ENCODE results near the gene ABHD3. TPM values are rescaled to one million over a fixed set of nuclear protein-coding genes. Genes with fewer than 3 reads are reported as not detected.
"Not testable (repeated sequence)": the region's sequence is repeated elsewhere in the genome, so short reads cannot be mapped to it uniquely, and the experiment has no call there.

The ABHD3 gene
- total RNA-seq, 6 experiments from 2014 or later = 20.1 to 22.3 (median 21.4) TPM

- Histone ChIP-seq H3K27me3 (no peaks in the 10 kb centered on the region), H3K27ac (no peak overlapping the region), H3K9me3 (no peaks in the 10 kb centered on the region), H3K4me3 (no peak overlapping the region), H3K4me1 (peaks cover 0 to 20% (median 7%) of the 10 kb centered on the region in 4 donors), H3K36me3 (no peaks in the 10 kb centered on the region)
- intact Hi-C loops (cut with DNase I) = no loop called here
- DNase-seq (no peak), ATAC-seq (no peak)
- TF ChIP-seq CTCF (IDR thresholded peaks at IDR 0.05) = no peak
- no peak for TF ChIP-seq POLR2A (IDR thresholded peaks at IDR 0.05)
- WGBS (ENCODE audit: insufficient coverage, low coverage, low lambda C conversion rate, missing lambda C conversion rate) = 83% methylated on average over 5 of the region's 6 CpGs
Measured at GRCh38 chr18:21700528-21701075, 4.0 kb downstream of the ABHD3 start.

GRCh38 chr18:21693322-21693721 is 11.3 kb downstream of the ABHD3 start:
- ATAC-seq = no peak
- Histone ChIP-seq H3K4me1 (peaks cover 0 to 11% (median 2%) of the 10 kb centered on the region in 4 donors), H3K27ac (no peak overlapping the region), H3K36me3 (peaks cover 0 to 23% (median 3%) of the 10 kb centered on the region in 4 donors), H3K27me3 (no peaks in the 10 kb centered on the region), H3K4me3 (no peak overlapping the region), H3K9me3 (peaks cover 0 to 8% (median 0%) of the 10 kb centered on the region in 4 donors)
- TF ChIP-seq POLR2A (IDR thresholded peaks at IDR 0.05) = no peak
- no peak for TF ChIP-seq CTCF (IDR thresholded peaks at IDR 0.05)
- intact Hi-C loops (cut with DNase I) = no loop called here
- 100% methylated on average over 1 of the region's 2 CpGs for WGBS (ENCODE audit: insufficient coverage, low coverage, low lambda C conversion rate, missing lambda C conversion rate)
- no peak for DNase-seq

GRCh38 chr18:21689736-21690135 is 14.8 kb downstream of the ABHD3 start:
- TF ChIP-seq CTCF (IDR thresholded peaks at IDR 0.05) (no peak), POLR2A (IDR thresholded peaks at IDR 0.05) (no peak)
- Histone ChIP-seq H3K27me3 (no peaks in the 10 kb centered on the region), H3K9me3 (peaks cover 0 to 8% (median 0%) of the 10 kb centered on the region in 4 donors), H3K36me3 (peaks cover 0 to 21% (median 3%) of the 10 kb centered on the region in 4 donors), H3K4me3 (no peak overlapping the region), H3K4me1 (no peaks in the 10 kb centered on the region), H3K27ac (no peak overlapping the region)
- DNase-seq = no peak
- 67% methylated on average over 1 of the region's 1 CpG for WGBS (ENCODE audit: insufficient coverage, low coverage, low lambda C conversion rate, missing lambda C conversion rate)
- ATAC-seq = no peak
- intact Hi-C loops (cut with DNase I) = no loop called here

- Histone ChIP-seq H3K27ac (no peak overlapping the region), H3K36me3 (peaks cover 0 to 1% (median under 1%) of the 10 kb centered on the region in 4 donors), H3K27me3 (no peaks in the 10 kb centered on the region), H3K4me3 (no peak overlapping the region), H3K9me3 (peaks cover 0 to 8% (median 0%) of the 10 kb centered on the region in 4 donors), H3K4me1 (peaks cover 0 to 6% (median 0%) of the 10 kb centered on the region in 4 donors)
- intact Hi-C loops (cut with DNase I) = no loop called here
- WGBS (ENCODE audit: insufficient coverage, low coverage, low lambda C conversion rate, missing lambda C conversion rate) = 55% methylated on average over 7 of the region's 8 CpGs
- TF ChIP-seq POLR2A (IDR thresholded peaks at IDR 0.05) (no peak), CTCF (IDR thresholded peaks at IDR 0.05) (no peak)
- DNase-seq = no peak
- ATAC-seq = peak; percentile 30 to 87 (median 38)
Measured at GRCh38 chr18:21686282-21687105, 18.1 kb downstream of the ABHD3 start.

- H3K27ac ChIP-seq; ATAC-seq; DNase-seq; H3K4me1 ChIP-seq; H3K4me3 ChIP-seq; H3K9me3 ChIP-seq; H3K36me3 ChIP-seq; H3K27me3 ChIP-seq; intact Hi-C loops (cut with DNase I): not testable (repeated sequence)
- WGBS (ENCODE audit: insufficient coverage, low coverage, low lambda C conversion rate, missing lambda C conversion rate) = 93% methylated on average over 9 of the region's 12 CpGs
Measured at GRCh38 chr18:21685556-21685981, 19.0 kb downstream of the ABHD3 start.
